Measurements from ENCODE around the gene PRKG1.

DNA sequence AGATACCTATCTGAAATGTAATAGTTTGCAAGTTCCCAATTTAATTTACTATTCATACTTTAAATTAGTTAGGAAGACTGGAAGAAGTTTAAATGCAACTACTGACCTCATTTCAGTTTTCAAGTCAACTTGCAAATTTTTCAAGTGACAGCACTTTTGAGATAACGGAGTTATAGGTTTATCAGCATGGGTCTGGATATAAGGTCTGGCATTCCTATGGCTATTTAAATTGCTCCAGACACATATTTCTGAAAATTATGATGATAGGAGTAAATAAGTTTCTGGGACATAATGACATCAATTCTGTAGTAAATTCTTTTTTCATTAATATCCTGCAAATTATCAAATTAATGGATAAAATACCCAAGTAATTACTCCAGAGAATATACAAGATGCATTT lies 251.9 kb downstream of the PRKG1 start:
- TF ChIP-seq, protein P1, sequence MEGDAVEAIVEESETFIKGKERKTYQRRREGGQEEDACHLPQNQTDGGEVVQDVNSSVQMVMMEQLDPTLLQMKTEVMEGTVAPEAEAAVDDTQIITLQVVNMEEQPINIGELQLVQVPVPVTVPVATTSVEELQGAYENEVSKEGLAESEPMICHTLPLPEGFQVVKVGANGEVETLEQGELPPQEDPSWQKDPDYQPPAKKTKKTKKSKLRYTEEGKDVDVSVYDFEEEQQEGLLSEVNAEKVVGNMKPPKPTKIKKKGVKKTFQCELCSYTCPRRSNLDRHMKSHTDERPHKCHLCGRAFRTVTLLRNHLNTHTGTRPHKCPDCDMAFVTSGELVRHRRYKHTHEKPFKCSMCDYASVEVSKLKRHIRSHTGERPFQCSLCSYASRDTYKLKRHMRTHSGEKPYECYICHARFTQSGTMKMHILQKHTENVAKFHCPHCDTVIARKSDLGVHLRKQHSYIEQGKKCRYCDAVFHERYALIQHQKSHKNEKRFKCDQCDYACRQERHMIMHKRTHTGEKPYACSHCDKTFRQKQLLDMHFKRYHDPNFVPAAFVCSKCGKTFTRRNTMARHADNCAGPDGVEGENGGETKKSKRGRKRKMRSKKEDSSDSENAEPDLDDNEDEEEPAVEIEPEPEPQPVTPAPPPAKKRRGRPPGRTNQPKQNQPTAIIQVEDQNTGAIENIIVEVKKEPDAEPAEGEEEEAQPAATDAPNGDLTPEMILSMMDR (IDR thresholded peaks at IDR 0.05; ENCODE audit: low read depth, low read length, poor library complexity, severe bottlenecking), result no peak
- no peak for TF ChIP-seq EZH2phosphoT487 (IDR thresholded peaks at IDR 0.05; ENCODE audit: borderline replicate concordance, low read length)
